Measurements from ENCODE around the gene NUBPL. TPM values are rescaled to one million over a fixed set of nuclear protein-coding genes. Genes with fewer than 3 reads are reported as not detected.
"Not testable (repeated sequence)": the region's sequence is repeated elsewhere in the genome, so short reads cannot be mapped to it uniquely, and the experiment has no call there.

Gene NUBPL
- total RNA-seq, 1 experiment from 2014 or later, result 9.8 TPM

DNA sequence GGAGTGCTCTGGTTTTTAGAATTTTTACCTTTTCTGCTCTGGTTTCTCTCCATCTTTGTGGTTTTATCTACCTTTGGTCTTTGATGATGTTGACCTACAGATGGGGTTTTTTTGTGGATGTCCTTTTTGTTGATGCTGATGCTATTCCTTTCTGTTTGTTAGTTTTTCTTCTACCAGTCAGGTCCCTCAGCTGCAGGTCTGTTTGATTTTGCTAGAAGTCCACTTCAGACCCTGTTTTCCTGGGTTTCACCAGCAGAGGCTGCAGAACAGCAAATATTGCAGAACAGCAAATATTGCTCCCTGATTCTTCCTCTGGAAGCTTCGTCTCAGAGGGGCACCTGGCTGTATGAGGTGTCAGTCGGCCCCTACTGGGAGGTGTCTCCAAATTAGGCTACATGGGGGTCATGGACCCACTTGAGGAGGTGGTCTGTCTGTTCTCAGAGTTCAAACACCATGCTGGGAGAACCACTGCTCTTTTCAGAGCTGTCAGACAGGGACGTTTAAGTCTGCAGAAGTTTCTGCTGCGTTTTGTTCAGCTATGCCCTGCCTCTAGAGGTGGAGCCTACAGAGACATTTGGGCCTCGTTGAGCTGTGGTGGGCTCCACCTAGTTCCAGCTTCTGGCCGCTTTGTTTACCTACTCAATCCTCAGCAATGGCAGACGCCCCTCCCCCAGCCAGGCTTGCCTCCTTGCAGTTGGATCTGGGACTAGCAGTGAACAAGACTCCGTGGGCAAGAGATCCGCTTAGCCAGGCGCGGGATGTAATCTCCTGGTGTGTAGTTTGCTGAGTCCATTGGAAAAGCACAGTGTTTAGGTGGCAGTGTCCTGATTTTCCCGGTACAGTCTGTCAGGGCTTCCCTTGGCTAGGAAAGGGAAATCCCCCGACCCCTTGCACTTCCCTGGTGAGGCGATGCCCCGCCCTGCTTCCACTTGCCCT lies 250.8 kb downstream of the NUBPL start:
- DNase-seq (ENCODE audit: low spot score), result not testable (repeated sequence)

GRCh38 chr14:31813724-31814490 lies 252.7 kb downstream of the NUBPL start:
- DNase-seq (ENCODE audit: low spot score), result not testable (repeated sequence)

GRCh38 chr14:31819281-31819680 lies 258.1 kb downstream of the NUBPL start:
- DNase-seq (ENCODE audit: low spot score), result no peak

DNA sequence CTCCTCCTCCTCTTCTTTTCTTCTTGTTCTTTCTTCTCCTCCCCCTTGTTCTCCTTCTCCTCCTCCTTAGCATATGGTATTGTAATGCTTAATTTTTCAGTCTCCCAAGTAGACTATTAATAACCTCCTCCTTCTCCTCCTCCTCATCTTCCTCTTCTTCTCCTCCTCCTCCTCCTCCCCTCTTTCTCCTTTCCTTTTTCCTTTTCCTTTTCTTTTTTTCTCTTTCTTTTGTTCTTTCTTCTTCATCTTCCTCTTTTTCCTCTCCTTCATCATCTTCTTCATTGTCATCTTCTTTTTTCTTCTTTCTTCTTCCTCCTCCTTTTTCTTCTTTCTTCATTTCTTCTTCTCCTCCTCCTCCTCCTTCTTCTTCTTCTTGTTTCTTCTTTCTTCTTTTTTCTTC lies 264.3 kb downstream of the NUBPL start:
- DNase-seq (ENCODE audit: low spot score), result no peak

- no peak for DNase-seq (ENCODE audit: low spot score)
These were observed 266.1 kb downstream of the NUBPL start for GRCh38 chr14:31827325-31827724.

GRCh38 chr14:31828946-31829868 lies 268.0 kb downstream of the NUBPL start:
- peak; percentile 2 for DNase-seq (ENCODE audit: low spot score)

DNA sequence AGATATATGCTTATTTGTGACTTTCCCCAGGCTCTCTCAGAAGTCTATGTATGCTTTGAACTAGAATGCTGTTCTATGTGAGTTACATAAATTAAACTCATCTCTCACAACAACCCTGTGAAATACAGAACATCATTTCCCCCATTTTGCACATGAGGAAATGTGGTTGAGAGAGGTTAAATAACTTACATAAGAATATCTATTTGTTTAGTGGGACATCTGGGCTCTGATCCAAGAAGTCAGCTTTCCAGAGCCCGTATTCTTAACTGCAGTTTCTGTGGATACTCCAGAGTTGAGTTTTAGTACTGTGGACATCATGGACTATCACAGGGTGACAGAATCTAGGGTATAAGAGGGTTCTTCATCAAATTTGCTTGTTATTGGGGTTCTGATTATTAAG lies 273.4 kb downstream of the NUBPL start:
- no peak for DNase-seq (ENCODE audit: low spot score)

GRCh38 chr14:31835049-31835448 lies 273.8 kb downstream of the NUBPL start:
- DNase-seq (ENCODE audit: low spot score), result no peak

- DNase-seq (ENCODE audit: low spot score), result no peak
These were observed 275.8 kb downstream of the NUBPL start for GRCh38 chr14:31837031-31837430.

DNA sequence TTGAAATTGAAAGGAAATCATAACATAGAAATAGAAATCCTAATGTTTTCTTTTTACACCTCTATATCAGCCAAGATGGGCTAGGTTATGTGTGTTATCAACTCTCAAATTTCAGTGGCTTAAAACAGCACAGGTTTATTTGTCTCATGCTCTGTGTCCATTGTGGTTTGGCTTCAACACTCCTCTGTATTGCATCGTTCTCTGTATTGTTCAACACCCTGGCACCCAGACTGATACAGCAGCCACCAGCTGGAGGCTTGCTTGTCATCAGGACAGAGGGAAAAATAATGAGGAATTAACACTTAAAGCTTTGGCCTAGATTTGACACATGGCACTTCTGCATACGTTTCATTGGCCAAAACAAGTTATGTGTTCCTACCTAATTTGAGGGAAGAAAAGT lies 281.7 kb downstream of the NUBPL start:
- no peak for DNase-seq (ENCODE audit: low spot score)

DNA sequence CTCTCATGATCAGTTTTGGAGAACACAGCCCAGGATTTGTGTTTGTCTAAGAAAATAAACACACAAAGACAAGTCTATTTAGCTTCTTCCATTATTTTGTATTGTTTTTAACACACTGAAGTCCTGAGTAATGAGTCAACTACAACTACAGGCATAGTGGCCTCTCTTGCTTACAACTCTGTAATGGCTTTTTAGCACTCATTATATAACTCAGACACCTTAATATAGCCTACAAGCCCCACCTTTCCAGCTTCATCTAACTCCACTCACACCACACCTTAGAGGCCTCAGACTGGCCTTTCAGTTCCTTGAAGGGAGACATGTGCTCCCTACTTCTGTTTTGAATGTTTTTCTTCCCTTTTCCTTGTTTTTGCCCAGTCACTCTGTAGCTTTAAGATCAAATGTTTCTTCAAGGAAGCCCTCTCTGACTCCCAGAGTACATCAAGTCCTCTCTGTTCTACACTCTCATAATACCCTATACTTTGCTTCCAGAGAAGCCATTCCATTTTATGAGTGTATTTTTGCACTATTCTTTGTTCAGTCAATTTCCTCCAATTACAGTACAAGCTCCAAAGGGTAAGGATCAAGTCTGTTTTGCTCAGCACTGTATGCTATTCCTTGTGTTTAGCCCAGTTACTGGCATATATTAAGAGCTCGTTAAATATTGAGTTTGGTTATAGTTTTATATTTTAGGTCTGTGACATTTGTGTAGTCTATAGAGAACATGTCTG lies 282.3 kb downstream of the NUBPL start:
- DNase-seq (ENCODE audit: low spot score), result no peak

DNA sequence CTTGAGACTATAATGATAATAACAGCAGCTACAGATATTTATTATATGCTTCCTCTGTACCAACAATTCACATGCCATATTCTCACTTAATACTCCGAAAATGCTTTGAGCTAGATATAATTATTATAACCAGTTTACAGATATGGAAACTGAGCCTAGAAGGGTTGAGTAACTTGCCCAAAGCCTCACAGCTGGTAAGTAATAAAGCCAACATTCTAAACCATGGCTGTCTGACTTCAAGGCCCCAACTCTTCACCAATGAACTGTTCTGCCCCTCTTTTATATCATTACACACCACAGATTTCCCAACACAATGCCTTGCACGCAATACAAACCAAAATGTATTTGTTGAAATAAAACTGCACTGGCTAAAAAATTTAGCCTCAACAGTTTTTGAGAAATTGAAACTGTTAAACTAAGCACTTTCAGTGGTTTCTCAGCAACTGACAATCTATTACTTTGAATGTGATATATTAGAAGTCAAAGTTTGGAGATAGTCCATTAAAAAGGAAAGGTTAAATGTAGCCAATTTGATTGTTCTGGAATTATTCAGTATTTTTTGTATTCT lies 293.4 kb downstream of the NUBPL start:
- no peak for DNase-seq (ENCODE audit: low spot score)

- DNase-seq (ENCODE audit: low spot score), result no peak
These were observed 294.1 kb downstream of the NUBPL start for GRCh38 chr14:31855262-31855661.

GRCh38 chr14:31856003-31856402 lies 294.8 kb downstream of the NUBPL start:
- not testable (repeated sequence) for DNase-seq (ENCODE audit: low spot score)

DNA sequence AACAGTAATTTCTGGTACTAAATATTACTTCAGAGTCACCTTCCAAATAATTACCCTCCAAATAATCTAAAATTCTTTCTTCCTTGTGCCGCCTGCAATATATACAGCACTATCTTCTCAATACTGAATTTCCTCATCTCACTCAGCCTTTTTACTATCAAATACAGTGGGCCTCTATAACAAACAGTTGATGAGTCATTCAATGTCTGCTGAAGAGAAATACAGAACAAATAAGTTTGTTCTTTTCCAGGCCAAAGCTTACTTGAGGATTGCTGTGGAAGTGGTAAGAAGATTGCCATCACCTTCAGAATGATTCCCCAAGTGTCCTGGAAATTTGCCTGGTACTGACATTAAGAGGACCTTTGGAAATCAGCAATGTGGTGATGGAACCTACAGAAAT lies 297.7 kb downstream of the NUBPL start:
- no peak for DNase-seq (ENCODE audit: low spot score)

DNA sequence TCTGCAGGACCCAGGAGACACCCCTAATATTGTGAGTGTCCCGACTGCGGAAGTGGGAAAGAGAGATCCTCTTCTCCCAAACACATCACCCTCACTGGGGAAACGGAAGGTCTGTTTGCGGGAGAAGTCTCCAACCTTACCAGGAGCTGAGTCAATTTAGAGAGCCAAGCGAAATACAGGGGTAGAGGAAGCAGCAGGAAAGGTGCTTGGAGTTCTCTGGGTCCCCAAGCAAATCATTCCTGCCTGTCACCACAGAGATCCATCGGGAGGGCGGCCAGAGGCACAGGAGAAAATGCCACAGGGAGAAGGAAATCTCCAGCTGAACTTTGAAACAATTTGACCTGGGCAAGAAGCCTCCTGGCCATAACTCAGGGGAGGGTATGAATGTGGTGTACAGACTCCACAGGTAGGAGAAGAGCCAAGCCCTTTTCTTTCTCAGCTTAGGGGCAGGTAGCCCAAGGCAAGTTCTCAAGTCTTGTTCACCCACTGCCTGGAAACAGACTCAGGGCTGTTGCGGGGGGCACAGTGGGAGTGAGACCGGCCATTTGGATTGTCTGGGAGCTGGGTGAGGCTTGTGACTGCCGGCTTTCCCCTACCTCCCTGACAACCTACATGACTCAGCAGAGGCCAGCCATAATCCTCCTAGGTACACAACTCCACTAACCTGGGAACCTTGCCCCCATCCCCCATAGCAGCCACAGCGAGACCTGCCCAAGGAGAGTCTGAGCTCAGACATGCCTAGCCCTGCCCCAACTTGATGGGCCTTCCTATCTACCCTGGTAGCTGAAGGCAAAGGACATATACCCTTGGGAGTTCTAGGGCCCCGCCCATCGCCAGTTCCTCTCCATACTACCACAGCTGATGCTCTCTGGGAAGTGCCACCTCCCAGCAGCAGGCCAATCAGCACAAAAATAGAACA lies 304.0 kb downstream of the NUBPL start:
- no peak for DNase-seq (ENCODE audit: low spot score)

- DNase-seq (ENCODE audit: low spot score), result no peak
These were observed 306.4 kb downstream of the NUBPL start for GRCh38 chr14:31867570-31867969.

DNA sequence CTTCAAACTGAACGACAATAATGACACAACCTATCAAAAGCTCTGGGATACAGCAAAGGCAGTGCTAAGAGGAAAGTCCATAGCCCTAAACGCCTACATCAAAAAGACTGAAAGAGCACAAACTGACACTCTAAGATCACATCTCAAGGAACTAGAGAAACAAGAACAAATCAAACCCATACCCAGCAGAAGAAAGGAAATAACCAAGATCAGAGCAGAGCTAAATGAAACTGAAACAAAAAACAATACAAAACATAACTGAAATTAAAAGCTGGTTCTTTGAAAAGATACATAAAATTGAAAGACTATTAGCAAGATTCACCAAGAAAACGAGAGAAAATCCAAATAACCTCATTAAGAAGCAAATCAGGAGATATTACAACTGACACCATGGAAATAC lies 306.9 kb downstream of the NUBPL start:
- not testable (repeated sequence) for DNase-seq (ENCODE audit: low spot score)

DNA sequence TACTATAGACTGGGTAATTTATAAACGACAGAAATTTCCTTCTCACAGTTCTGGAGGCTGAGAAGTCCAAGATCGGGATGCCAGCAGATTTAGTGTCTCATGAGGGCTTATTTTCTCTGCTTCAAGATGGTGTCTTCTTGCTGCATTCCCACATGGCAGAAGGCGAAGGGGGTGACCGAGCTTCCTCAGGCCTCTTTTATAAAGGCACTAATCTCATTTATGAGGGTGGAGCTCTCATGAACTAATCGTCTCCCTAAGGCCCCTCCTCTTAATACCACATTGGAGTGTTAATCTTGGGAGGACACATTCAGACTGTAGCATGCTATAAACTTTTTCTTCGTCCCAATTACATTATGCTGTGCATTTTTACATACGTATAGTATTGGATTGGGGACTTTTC lies 315.5 kb downstream of the NUBPL start:
- no peak for DNase-seq (ENCODE audit: low spot score)

All from A172 (cell line).